Neural cell (in vitro differentiated cells): ENCODE results near the gene NISCH. TPM values are rescaled to one million over a fixed set of nuclear protein-coding genes. Genes with fewer than 3 reads are reported as not detected.
A peak's percentile ranks its signal among the peaks of the same experiment; 100 is the strongest.

Source experiments
- H2AFZ ChIP-seq: fragments of 200-600, 300-800 bp; sonication (generic), shearing (Covaris generic); 2 replicates; pipeline ENCODE4 v1.6.0; 2014; ENCODE audit warnings: low read depth, mild to moderate bottlenecking, antibody characterized with exemption, low read length, moderate library complexity
- H3F3A ChIP-seq: fragments of 200-600 bp; shearing (Covaris generic); 2 replicates; pipeline ENCODE4 v1.6.1; 2016; ENCODE audit warnings: mild to moderate bottlenecking, moderate library complexity, mixed read lengths, antibody characterized with exemption, low read length; ENCODE audit not compliant: insufficient read depth, poor library complexity, severe bottlenecking
- H3K27ac ChIP-seq: fragments of 200-600, 300-800 bp; sonication (generic), shearing (Covaris generic); 2 replicates; pipeline ENCODE4 v1.5.1; 2014; ENCODE audit warnings: mild to moderate bottlenecking, low read length, moderate library complexity
- H3K27me3 ChIP-seq: fragments of 300-800, 200-600 bp; sonication (generic), shearing (Covaris generic); 2 replicates; pipeline ENCODE4 v1.6.0; 2014; ENCODE audit warnings: mild to moderate bottlenecking, low read depth, low read length, moderate library complexity; ENCODE audit not compliant: insufficient read depth
- H3K36me3 ChIP-seq: fragments of 300-800, 200-600 bp; sonication (generic), shearing (Covaris generic); 2 replicates; pipeline ENCODE4 v1.5.1; 2014; ENCODE audit warnings: mild to moderate bottlenecking, antibody characterized with exemption, low read length, moderate library complexity; ENCODE audit not compliant: insufficient read depth
- H3K4me2 ChIP-seq: fragments of 300-800, 200-600 bp; sonication (generic), shearing (Covaris generic); 2 replicates; pipeline ENCODE4 v1.6.0; 2014; ENCODE audit warnings: mild to moderate bottlenecking, low read length
- H3K4me3 ChIP-seq: fragments of 300-800, 200-600 bp; sonication (generic), shearing (Covaris generic); 2 replicates; pipeline ENCODE4 v1.5.1; 2014; ENCODE audit warnings: mild to moderate bottlenecking, low read length, moderate library complexity
- H3K79me2 ChIP-seq: fragments of 200-600 bp; shearing (Covaris generic); replicated peaks from 2 replicates; pipeline ENCODE4 v1.6.0; 2014; ENCODE audit warnings: mild to moderate bottlenecking, low read length, moderate library complexity; ENCODE audit not compliant: insufficient read depth
- H3K9ac ChIP-seq: fragments of 300-800, 200-600 bp; sonication (generic), shearing (Covaris generic); 2 replicates; pipeline ENCODE4 v1.6.1; 2016; ENCODE audit warnings: mild to moderate bottlenecking, low read length, mixed read lengths
- H3K9me2 ChIP-seq: fragments of 200-600 bp; shearing (Covaris generic); 2 replicates; pipeline ENCODE4 v1.6.1; 2016; ENCODE audit warnings: mild to moderate bottlenecking, low read length, mixed read lengths; ENCODE audit not compliant: insufficient read depth
- H3K9me3 ChIP-seq: fragments of 200-600, 300-800 bp; sonication (generic), shearing (Covaris generic); 2 replicates; pipeline ENCODE4 v1.6.1; 2016; ENCODE audit warnings: mild to moderate bottlenecking, mixed run types, low read length, moderate library complexity, mixed read lengths
- H4K20me1 ChIP-seq: fragments of 200-600 bp; shearing (Covaris generic); 2 replicates; pipeline ENCODE4 v1.6.1; 2016; ENCODE audit warnings: mild to moderate bottlenecking, mixed run types; ENCODE audit not compliant: insufficient read depth
- CTCF ChIP-seq: fragments of 450-650 bp; IDR thresholded peaks from 2 replicates; pipeline ENCODE4 v1.5.1; 2014; ENCODE audit warnings: antibody characterized with exemption, mild to moderate bottlenecking, moderate library complexity; ENCODE audit not compliant: poor library complexity, severe bottlenecking
- EP300 ChIP-seq: fragments of 450-650 bp; conservative IDR thresholded peaks from 2 replicates; pipeline ENCODE4 v1.6.1; 2014; ENCODE audit warnings: antibody characterized with exemption, mild to moderate bottlenecking, moderate library complexity; ENCODE audit not compliant: poor library complexity, severe bottlenecking
- EZH2 ChIP-seq: fragments of 200-600, 300-800 bp; shearing (Covaris generic), sonication (generic); IDR thresholded peaks from 2 replicates; pipeline ENCODE4 v1.6.1; 2014; ENCODE audit warnings: antibody characterized with exemption, low read length, borderline replicate concordance, mild to moderate bottlenecking; ENCODE audit not compliant: insufficient read depth, poor library complexity, severe bottlenecking
- MXI1 ChIP-seq: fragments of 450-650 bp; conservative IDR thresholded peaks from 2 replicates; pipeline ENCODE4 v1.6.1; 2014; ENCODE audit warnings: antibody characterized with exemption, mild to moderate bottlenecking; ENCODE audit not compliant: poor library complexity, severe bottlenecking
- POLR2AphosphoS5 ChIP-seq: IDR thresholded peaks from 2 replicates; pipeline ENCODE4 v1.6.1; 2012
- RAD21 ChIP-seq: fragments of 450-650 bp; conservative IDR thresholded peaks from 2 replicates; pipeline ENCODE4 v1.6.1; 2014; ENCODE audit warnings: antibody characterized with exemption, mild to moderate bottlenecking, moderate library complexity
- REST ChIP-seq: IDR thresholded peaks from 2 replicates; pipeline ENCODE4 v1.6.1; 2012; ENCODE audit warnings: borderline replicate concordance
- SMC3 ChIP-seq: fragments of 450-650 bp; conservative IDR thresholded peaks from 2 replicates; pipeline ENCODE4 v1.6.1; 2014; ENCODE audit warnings: antibody characterized with exemption, mild to moderate bottlenecking, moderate library complexity; ENCODE audit not compliant: poor library complexity
- TAF1 ChIP-seq: IDR thresholded peaks from 2 replicates; pipeline ENCODE4 v1.6.1; 2012; ENCODE audit warnings: low read depth
- polyA plus RNA-seq: library from polyadenylated mRNA; depleted of rRNA; stranded (reverse); fragments of >200 nt; gene quantifications from 2 replicates; pipeline ENCODE4 v1.2.3, GENCODE V29; 2014

Gene NISCH
- polyA plus RNA-seq, 1 donor from 2014 or later, result 88.9 TPM

- Histone ChIP-seq H3K36me3 (no peaks in the 10 kb centered on the region), H4K20me1 (no peaks in the 10 kb centered on the region)
Measured at GRCh38 chr3:52530918-52531826, 75.8 kb downstream of the NISCH start.

GRCh38 chr3:52531860-52532516 lies 76.6 kb downstream of the NISCH start:
- H3K27ac ChIP-seq, result no peak overlapping the region
- H3K9me2 ChIP-seq, result no peaks in the 10 kb centered on the region
- no peaks in the 10 kb centered on the region for H3K9me3 ChIP-seq
- TF ChIP-seq SMC3 (no peak), CTCF (no peak), REST (no peak), POLR2AphosphoS5 (no peak), EZH2 (no peak), RAD21 (no peak), EP300 (no peak), MXI1 (no peak), TAF1 (no peak)
- H3K79me2 ChIP-seq, result peaks cover 8% of the 10 kb centered on the region
- no peak overlapping the region for H2AFZ ChIP-seq
- no peaks in the 10 kb centered on the region for H4K20me1 ChIP-seq
- peaks cover 7% of the 10 kb centered on the region for H3K27me3 ChIP-seq
- no peak overlapping the region for H3K9ac ChIP-seq
- no peaks in the 10 kb centered on the region for H3K36me3 ChIP-seq
- H3K4me3 ChIP-seq, result peak overlapping the region; percentile 76
- no peaks in the 10 kb centered on the region for H3F3A ChIP-seq
- H3K4me2 ChIP-seq, result no peak overlapping the region

More at GRCh38 chr3:52530918-52531826, 75.8 kb downstream of the NISCH start:
- H3K9me3 ChIP-seq, result no peaks in the 10 kb centered on the region
- no peak overlapping the region for H3K4me2 ChIP-seq
- no peak overlapping the region for H3K9ac ChIP-seq
- peaks cover 8% of the 10 kb centered on the region for H3K79me2 ChIP-seq
- peaks cover 7% of the 10 kb centered on the region for H3K27me3 ChIP-seq
- no peak overlapping the region for H2AFZ ChIP-seq
- H3F3A ChIP-seq, result no peaks in the 10 kb centered on the region
- no peak for TF ChIP-seq MXI1
- TF ChIP-seq POLR2AphosphoS5, result no peak
- TF ChIP-seq REST, result no peak
- no peak for TF ChIP-seq TAF1
- TF ChIP-seq EP300, result no peak
- H3K4me3 ChIP-seq, result no peak overlapping the region
- no peaks in the 10 kb centered on the region for H3K9me2 ChIP-seq
- H3K27ac ChIP-seq, result no peak overlapping the region
